Activated CD4-positive, CD25-positive, alpha-beta regulatory T cell treated with anti-CD3 and anti-CD28 coated beads, Interleukin-2, amount 50 U/mL, for 72 hours (primary cell): ENCODE measurements around the gene MEGF8.
A peak's percentile ranks its signal among the peaks of the same experiment; 100 is the strongest.

Experiments
- DNase-seq: peaks from one replicate; pipeline ENCODE4 v3.0.0; 2021

MEGF8 gene

DNA sequence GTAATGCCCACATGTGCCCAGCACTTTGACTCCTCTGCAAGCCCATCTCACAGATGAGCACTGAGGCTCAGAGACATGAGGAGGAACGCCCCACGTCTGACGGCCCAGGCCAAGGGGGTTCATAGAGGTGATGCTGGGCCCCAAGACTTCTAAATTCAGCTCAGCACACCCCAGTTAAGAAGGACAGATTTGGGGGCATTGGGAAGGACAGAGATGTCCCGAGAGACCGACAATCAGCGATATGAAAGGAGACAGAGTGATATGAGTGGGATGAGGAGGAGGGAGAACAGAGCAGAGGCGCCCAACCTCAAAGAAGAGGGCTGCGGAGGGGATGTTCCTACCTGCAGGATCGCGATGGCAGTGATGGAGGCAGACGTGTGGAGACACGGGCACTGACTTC is 64.5 kb downstream of the MEGF8 start, which contains the start of gene CNFN:
TSS of gene CNFN (minus strand) at position 399 of the 400 bp plus-strand sequence. CDS start 1,260 bp downstream, outside the sequence.
- DNase-seq: no peak

DNA sequence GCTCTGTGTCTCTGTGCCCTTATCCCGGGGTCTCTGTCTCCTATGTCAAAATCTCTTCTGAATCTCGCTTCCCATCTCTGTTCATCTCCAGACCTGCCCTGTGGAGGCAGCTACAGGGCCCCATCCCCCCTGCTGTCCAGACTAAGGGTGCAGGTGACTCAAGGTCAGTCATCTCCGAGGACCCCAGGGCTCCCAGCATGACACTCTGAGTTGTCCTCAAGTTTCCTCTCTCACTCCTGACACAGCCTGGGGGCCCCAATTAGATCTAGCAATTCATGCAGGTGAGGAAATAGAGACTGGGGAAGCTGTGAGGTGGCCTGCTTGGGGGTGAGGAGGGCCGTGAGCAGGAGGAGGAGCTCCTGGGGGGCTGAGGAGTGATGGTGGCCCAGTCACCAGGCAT is 66.7 kb downstream of the MEGF8 start:
- DNase-seq: no peak

DNA sequence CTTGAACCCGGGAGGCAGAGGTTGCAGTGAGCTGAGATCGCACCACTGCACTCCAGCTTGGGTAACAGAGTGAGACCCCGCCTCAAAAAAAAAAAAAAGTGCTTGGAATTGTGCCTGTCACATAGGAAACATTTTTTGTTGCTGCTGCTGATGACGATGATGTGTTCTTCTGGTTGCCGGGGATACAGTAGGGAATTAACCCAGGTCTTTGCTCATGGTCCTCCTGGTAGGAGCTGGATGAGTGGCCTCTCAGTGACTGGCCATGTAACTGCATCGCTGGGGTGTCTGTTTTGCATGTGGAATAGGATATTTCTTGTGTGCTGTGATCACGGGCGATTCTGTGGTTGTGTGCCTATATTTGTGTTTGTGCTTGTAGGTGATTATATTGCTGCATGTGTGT is 69.3 kb downstream of the MEGF8 start:
- DNase-seq: no peak

DNA sequence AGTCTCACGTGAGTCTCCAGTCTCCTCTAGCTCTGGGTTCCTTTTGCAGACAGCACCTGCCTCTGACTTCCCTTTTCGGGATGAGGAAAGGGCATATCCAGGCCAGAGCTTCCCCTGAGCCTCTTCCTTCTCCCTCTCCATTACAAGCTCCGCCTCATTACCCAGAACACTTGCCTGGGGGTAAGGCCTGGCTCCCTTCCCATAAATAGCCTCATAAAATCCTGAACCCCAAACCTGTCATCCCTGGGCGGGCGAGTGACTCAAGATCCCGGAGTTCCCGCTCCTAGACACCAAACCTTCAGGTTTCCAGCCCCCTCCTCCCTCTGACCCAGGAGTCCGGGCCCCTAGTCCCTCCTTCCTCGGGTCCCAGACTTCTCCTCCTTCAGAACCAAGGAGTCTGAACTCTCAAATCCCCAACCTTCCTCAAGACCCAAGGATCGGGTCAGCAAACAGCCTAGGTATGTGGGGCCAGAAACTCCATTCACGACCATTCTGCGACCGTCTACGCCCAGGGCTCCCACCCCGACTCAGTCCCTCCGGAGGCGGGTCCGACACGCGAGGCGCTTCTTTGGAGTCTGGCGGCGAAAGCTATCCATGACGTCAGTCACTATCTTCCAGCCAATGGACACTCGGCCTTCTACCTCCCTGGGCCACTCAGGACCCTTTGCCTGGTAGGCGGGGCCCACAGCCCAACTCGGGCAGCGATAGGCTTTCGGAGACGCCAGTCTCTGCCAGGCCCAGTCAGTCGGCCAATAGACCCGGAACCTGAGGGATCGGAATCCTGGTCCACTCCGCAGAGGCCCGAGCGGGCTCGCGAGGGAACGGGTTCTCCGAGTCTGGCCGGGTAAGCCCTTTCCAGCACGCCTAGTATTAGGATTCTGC is 71.2 kb downstream of the MEGF8 start:
- peak; percentile 98 for DNase-seq

DNA sequence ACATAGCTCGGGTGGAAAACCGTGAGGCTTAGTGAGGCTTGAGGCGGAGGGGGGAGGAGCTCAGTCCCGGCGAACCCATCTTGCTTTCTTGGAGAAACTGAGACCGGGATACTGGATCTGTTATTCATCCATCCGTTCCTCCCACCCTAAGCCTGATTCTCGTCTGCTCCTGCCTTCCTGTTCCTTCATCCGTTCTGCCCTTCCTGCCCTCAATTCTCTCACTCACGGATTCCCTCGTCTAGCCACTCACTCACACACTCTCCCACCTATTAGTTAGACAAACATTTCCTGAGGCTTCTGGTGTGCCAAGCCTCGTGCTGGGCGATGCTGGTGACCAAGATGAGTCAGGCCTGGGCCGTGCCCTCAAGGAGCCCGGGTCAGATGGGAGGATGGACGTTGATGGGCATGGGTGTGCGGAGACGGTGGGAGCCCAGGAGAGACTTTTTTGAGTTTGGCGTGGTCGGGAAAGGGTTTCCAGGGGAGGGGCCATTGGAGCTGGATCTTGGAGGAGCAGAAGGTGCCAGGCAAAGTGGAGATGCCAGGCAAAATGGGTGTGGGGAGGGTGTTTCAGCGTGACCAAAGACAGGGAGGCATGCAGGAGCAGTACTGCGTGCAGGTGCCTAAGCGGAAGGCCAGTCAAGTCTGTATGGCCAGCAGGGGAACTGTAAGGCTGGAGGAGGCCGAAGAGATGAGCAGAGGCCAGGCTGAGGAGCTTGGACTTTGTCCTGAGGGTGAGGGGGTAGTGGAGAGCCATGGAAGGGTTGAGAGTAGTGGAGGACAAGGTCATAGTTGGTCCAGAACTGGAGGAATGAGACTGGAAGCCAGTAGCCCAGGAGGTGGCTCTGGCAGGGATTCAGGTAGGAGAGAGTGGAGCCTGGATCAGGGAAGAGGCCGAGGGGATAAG is 72.1 kb downstream of the MEGF8 start:
- DNase-seq: no peak

DNA sequence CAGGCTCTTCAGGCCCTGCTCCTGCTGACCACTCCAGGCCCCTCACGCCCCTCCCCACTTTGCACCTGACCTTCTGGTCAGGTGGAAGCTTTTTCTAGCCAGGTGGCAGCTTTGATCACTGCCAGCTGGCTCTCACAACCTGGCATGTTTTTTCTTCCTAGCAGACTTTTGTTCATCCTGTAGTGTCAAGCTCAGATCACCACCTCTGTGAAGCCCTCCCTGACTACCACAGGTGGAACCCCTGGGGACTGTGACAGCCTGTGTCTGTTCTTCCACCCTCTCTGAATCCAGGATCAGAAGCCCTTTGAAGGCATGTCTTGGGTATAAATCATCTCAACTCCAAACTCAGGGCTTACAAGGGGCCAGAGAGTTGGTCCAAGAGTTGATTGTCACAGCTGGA is 75.0 kb downstream of the MEGF8 start:
- no peak for DNase-seq

DNA sequence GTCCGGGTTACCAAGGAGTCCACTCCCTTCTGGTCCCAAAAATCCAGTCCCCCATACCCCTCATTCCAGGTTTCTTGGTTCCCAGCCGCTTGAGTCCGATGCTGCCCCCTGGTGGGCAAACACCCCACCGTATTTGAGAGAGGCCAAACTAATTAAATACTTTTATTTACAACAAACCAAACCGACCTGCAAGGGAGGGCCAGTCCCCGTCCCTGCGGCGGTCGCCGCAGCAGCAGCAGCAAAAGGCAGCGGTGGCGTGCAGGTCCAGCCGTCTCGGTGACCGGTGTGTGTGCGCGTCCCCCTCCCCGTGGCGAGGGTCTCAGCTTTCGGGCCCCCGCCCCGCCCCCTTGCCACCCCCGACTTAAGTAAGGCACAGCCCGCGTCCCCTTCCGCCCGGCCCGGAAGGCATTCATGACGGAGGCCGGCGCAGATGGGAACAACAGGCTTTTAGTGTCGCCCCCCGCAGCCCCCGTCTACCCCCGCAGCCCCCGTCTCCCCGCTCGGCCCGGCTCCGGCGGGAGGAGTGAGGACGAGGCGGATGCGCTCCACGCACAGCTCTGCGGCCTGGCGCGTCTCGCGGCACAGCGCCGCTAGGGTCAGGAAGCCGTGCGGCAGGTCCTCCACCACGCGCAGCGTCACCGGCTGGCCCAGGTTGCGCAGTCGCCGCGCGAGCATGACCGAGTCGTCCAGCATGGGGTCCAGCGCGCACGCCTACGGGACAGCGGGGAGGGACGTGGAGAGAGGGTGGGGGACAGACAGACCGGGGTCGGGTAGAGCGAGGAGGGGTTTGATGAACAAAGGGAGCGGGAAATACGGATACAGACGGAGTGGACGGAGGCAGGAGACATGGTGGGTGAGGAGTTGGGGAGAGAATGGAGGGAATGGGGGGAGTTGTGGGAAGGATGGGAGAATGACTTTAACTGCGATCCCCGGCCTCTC is 76.2 kb downstream of the MEGF8 start:
- peak; percentile 75 for DNase-seq

DNA sequence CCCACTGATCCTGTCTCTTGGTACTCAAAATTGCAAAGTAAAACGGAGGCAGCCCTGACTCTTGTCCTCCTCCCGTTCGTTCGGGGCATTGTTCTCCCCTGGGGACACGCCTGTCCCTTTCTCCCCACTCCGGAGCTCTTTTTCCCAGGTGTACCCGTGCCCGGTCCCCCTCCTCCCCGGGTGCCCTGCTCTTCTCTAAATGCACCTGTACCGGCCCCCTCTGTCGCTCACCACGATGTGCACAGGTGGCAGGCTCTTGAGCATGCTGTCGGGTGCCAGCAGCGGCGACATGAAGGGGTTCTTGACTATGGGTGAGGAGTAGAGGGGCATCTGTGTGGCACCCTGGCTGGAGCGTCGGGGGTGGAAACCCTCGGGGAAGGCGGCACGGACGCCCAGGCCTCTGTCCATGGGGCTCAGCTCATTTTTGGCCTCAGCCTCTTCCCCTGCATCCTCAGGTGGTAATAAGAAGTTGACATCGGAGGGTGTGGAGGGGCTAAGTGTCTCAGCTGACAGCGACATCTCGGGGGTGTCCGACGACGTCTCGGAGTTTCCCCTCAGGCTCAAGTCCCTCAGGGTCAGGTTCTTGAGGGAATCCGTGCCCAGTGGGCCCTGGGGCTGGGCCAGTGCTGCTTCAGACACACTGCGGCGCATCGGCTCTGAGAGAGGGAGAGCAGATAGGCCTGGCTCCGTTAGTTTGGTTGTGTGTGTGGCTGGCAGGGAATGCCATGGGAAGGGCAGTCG is 77.1 kb downstream of the MEGF8 start:
- DNase-seq: no peak

DNA sequence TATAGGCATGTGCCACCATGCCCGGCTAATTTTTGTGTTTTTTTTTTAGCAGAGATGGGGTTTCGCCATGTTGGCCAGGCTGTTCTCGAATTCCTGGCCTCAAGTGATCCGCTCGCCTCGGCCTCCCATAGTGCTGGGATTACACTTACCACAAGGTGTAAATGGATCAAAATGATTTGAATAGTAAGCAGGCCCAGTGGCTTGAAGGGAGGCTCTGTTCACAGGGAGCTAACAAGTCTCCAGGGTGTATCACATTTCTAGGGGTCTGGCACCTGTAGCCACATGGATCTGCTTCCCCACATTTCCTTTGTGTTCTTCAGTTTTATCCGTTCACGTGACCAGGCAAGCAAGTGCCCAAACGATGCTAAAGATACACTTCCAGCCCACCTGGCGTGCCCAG is 78.2 kb downstream of the MEGF8 start:
- DNase-seq: no peak

DNA sequence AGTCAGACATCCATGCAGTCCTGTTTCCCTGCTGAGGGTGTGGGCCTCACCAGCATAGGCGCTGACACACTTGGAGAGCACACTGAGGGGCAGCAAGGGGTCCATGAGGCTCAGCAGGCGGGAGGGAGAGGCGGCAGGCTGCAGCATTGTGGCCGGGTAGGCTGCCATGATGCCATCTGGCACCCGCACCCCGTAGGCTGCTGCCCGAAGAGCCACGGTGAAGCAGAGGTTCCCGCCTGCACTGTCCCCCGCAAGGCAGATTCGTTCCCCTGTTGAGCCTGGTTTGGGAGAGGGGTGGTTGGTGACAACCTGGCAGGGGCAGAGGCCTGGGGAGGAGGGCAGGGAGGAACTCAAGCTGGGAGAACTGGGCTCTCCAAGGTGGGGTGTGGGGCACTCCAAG is 80.7 kb downstream of the MEGF8 start:
- no peak for DNase-seq

DNA sequence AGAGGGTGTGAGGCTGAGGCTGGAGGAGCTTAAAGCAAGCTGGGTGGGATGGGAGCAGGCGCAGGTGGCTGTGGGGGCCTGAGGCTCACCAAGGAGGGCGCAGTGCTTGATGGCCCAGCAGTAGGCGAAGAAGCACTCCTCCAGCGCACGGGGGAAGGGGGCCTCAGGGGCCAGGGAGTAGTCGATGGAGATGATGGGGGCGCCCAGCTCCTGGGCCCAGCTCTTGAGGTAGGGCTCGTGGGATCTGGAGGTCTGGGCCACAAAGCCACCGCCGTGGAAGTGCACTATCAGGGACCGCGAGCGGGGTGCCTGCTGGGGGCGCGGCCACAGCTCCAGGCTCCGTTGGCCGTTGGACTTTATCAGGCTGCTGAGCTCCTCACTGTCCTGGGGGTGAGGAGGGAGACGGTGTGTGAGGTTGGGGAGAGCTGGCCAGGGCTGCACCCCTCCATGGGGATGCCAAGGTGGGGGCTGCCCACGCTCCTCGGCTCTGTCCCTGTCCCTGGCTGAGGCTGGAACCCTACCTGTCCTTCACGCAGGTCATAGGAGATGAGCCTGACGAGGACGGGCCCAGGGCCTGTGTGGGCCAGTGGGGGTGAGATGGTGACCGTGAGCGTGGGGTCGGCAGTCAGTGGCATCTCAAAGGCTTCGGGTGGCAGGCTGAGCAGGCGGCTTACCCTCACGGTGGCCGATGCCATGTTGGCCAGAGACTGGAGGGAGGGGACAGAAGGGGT is 81.8 kb downstream of the MEGF8 start:
- no peak for DNase-seq

DNA sequence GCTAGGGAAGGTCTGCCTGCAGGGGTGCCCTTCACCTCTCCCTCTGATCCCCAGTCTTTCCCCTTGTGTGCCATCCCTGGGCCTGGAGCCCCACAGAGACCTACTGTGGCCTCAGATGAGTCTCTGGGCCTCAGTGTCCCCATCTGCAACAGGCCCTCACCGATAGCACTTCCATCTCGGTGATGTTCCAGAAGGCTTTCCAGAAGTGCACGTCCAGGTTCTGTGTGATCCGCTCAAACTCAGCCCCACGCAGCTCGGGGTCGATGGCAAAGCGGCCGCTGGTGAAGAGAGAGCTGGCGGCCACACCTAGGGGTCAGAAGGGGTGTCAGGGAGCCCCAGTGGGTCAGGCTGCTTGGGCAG is 82.4 kb downstream of the MEGF8 start:
- no peak for DNase-seq

DNA sequence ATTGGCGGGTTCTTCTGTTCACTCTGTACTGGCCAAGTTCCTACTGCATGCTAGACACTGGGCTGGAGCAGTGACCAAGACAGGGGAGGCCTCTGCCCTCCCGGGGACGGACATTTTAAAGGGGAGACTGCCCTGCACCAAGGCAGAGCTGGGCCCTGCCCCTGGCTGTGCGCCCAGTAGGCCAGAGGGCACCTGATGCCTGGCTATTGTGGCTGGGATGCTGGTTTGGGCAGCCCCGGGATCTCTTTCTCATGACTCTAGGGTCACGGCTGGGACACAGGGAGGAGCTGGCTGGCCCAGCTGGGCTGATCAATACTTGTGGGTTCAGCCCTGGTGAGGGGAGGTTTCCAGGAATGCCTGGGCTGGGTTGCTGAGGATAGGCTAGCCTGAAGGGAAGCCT is 84.0 kb downstream of the MEGF8 start:
- DNase-seq: no peak

DNA sequence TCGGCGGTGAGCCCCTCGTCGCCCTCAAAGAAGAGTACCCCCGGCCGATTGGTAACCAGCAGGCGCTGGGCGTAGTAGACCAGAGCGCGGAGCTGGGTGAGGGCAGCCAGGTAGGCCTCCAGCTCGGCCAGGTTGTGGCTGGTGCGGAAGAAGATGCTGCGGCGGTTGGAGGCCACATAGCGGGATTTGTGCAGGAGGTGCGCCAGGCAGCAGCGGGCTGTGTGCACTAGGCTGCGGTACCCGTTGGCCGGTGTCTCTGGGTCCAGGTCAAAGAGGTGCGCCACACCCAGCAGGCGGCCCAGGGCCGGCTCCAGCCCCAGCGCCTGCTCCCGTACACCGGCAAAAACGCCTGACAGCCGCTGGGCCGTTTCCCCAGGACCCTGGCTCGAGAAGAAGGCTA is 84.9 kb downstream of the MEGF8 start:
- no peak for DNase-seq

DNA sequence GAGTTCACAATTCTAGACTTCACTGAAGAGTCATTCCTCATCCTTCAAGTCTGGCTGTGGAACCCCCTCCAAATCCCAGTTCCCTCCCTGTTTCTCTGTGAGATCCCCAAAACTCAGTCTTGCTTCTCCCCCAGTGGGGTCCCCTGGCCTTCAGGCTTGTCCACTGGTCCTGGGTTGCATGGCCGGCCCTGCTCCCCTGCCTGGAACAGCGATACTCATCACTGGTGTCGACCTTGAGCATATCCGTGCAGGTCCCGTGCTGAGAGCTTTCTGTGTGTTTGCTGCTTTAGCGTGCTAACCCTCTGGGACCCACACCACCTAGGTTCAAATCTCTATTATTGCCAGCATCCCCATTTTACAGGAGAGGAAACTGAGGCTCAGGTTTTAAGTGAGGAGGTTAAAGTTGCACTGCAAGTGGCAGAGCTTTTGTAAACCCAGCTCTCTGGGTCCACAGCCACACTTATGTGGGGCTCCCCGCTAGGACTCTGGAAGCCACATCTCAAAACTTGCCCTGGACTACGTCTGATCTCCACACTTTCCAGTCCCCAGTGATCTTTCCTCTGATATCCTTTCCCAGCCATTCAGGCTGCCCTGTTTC is 86.2 kb downstream of the MEGF8 start:
- DNase-seq: no peak

DNA sequence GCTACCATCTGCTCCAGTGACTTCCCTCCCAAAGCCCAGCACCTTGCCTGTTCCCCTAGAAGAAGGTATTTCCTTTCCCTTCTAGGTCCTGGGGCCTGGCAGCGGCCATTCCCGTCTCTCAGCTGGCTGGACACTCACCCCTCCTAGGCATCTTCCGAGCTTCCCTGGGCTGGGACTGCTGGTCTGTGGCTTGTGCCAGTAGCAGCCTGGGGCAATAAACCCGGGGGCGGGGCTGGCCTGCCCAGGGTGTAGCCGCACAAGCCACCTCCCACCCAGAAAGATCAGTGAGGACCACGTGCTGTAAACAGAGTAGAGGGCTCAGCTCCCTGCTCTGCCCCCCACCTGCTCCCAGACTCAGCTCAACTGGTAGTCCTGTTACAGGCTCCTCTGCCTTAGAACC is 86.8 kb downstream of the MEGF8 start:
- DNase-seq: no peak

DNA sequence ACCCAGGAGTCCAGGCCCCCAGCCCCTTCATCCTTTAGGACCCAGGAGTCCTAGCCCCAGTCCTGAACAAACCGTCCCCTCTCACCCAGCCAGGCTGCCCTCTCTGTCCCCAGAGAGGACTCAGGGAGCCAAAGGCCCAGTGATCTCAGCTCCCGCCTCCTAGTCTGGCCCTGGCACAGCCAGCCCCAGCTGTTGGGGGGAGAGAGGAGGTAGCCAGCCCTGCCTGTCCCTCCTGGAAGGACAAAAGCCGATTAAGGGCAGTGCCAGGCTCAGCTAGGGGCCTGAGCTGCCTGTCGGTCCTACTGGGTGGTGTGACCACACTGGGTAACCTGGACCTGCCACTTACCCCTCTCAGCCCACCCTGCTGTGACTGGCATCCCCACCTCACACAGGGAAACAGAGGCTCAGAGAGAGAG is 87.2 kb downstream of the MEGF8 start:
- DNase-seq: no peak

DNA sequence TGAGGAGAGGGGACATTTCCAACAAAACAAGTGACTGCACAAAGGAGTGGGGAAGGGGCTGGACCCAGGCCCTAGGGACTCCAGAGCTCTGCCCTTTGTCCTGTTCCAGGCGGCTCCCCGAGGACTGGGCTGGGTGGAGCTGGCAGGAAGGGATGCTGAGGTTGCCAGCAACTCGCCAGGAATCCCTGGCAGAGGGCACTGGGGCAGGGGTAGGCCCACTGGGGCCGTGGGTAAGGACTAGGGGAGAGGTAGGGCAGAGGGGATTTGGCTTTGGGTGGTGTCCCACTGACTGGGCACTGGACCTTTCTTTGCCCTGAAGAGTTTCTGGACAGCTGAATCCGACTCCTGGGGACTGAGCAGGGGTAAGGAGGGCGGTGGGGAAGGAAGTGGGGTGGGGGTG is 93.9 kb downstream of the MEGF8 start:
- no peak for DNase-seq

DNA sequence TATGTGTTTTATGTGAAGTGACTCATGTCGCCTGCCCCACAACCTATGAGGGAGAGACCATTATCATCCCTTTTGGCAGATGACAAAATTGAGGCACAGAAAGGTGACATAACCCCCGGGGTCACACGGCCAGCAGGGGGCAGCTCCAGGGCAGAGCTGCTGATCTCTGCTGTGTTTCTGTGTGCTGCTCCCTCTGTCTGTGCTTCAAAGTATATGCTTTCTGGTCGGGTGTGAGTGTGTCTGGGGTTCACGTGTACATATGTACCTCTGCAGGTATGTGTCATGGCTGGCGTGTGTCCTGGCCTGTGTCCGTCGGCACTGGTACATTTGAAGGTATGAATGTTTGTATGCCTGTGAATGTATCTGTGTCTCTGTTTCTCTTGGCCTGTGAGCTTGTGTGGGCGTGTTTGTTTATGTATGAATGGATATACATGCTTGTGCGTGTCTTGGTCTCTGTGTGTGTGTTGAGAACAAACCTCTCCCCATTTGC is 94.7 kb downstream of the MEGF8 start:
- DNase-seq: peak; percentile 72

DNA sequence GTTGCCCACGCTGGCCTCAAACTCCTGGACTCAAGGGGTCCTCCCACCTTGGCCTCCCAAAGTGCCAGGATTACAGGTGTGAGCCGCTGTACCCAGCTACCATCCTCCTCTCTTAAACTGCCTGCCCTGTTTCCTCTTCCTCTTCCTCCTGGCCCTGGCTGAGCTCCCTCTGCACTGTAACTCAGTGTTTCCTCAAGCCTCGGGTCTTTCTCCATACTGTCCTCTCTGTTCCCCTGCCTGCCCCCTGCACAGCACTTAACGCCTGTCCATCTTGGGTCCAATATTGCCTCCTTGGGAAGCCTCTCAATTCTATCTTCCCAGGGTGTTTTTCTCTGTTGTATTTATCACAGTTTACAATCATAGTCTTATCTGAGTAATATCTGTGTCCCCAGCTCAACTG is 95.7 kb downstream of the MEGF8 start:
- DNase-seq: no peak

DNA sequence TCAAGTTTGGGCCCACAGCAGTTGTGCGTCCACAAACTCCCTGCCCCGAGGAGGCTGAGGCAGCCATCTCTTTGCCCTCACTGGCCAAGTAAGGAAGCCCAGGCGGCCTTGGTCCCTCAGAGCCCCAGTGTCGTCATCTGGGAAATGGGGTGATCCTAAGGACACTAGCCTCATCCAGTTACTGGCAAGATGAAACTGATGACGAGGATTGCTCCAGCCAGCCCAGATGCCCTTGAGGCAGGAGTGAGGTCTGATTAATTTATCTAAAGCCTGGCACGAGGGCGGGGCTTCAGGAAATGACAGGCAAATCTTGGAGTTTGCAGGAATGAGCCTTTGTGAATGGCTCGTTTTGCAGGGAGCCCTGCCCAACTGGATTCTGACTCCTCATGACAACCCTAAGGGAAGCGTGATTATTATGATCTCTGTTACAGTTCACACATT is 96.2 kb downstream of the MEGF8 start:
- DNase-seq: no peak
